Cortex of kidney (tissue), 1 donor: ENCODE measurements around the gene MAP3K5.
"Not testable (repeated sequence)": the region's sequence is repeated elsewhere in the genome, so short reads cannot be mapped to it uniquely, and the experiment has no call there.

Experiments used
- DNase-seq: peaks from one replicate; lab custom pipeline; 2025; lab: John Stamatoyannopoulos, UW

Gene MAP3K5

DNA sequence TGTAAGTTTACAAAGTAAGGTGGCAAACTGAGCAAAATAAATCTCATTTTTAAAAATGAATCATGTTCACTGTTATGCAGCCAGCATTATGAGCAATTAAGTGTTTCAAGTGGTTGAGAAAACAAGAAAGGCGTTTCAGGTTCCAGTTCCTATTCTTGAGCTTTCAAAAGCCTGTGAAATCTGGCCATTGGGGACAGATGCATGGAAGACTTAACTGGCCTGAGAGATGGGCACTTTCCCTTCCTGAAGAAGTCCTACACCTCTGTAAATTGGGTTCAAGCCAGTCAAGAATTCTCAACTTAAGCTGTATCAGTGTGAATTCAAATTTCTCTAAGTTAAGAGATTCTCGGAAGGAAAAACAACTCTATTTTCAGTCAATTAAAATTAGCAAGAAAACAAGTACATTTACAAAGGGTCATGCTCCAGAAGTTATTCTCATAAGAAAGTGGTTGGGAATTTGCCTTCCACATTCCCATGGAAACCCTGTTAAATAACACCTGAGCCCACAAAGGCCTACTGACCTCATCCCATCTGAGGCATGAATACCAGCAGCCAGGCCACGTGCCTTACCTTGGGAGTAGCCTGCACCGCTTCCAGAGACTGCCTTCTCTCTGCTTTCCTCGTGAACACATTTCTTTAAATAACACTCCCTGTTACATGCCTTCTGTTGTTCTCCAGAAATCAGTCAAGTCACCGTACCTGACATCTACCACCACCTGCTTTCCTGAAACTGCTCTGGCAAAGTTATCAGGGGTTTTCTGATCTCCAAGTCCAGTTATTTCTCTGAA, 19.4 kb downstream of the MAP3K5 start:
- no peak for DNase-seq

DNA sequence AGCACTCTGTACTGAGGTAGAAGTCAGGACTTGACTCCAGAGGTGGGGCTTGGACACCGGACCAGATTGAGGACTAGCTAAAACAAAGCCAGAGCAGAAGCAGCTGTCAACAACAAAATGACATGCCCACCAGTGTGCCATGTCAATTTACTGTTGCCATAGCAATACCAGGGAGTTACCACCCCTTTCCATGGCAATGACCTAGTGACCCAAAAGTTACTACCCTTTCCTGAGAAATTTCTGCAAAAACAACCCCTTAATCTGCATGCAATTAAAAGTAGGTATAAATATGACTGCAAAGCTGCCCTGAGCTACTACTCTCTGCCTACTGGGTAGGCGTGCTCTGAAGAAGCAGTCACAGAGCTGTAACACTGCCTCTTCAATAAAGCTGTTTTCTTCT, 21.0 kb downstream of the MAP3K5 start:
- no peak for DNase-seq

DNA sequence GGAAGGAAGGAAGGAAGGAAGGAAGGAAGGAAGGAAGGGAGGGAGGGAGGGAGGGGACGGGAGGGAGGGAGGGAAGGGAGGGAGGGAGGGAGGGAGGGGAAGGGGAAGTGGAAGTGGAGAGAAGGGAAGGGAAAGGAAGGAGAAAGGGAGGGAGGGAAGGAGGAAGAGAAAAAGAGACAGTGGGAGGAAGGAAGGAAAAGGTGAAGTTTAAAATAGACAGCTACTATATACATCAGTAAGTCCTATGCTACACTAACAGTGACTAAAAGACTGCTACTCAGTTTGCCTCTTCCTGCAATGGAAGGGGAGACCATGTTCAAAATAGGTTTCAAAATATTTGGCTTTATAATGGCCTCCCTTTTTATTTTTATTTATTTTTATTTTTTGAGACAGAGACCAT, 22.5 kb downstream of the MAP3K5 start:
- no peak for DNase-seq

DNA sequence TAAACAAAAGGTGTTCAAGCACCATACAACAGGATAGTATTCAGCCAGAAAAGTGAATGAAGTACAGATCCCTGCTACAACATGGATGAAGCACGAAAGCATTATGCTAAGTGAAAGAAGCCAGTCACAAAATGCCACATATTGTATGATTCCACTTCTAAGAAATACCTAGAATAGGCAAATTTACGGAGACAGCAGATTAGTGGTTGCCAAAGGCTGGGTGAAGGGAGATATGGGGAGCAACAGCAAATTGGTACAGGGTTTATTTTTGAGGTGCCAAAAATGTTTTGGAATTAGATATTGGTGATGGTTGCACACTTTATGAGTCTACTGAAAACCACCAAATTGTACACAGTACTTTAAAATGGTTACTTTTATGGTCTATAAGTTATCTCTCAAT, 23.2 kb downstream of the MAP3K5 start:
- DNase-seq, result no peak

DNA sequence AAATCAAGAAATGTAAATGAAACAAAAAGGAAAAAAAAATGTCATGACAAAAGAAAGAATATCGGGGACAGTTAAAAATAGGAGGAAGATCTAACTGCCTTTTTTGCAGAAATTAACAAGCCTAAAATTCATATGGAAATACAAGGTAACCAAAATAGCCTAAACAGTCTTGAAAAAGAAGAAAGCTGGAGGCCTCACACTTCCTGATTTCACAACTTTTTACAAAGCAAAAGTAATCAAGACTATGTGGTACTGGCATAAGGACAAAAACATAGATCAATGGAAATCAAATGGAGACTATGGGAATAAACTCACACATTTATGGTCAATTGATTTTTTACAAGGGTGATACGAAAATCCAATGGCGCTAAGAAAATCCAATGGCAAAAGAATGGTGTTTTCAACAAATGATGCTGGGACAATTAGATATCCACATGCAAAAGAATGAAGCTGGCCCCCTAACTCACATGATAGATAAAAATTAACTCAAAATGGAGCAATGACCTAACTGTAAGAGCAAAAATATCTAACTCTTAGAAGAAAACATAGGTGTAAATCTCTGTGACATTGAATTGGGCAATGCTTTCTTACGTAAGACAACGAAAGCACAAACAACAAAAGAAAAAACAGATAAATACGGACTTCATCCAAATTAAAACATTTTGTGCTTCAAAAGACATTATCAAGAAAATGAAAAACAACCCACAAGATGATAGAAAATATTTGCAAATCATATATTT, 24.5 kb downstream of the MAP3K5 start:
- DNase-seq, result no peak

DNA sequence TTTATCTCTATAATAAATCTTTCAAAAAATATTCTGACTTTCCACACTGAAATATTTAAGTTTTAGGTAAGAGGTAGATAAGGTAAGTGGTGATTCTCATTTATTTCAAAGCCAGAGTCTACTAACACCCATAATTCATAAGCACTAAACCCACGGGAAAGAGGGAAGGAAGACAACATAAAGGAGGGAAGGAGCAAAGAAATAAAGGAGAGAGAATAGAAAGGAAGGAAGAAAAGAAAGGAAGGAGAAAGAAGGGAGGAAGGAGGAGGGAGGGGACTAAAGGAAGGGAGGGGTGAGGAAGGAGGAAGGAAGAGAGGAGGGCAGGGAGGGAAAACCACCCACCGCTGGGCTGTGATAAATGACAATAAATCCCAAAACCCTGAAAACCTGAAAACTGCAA, 25.2 kb downstream of the MAP3K5 start:
- DNase-seq, result no peak

DNA sequence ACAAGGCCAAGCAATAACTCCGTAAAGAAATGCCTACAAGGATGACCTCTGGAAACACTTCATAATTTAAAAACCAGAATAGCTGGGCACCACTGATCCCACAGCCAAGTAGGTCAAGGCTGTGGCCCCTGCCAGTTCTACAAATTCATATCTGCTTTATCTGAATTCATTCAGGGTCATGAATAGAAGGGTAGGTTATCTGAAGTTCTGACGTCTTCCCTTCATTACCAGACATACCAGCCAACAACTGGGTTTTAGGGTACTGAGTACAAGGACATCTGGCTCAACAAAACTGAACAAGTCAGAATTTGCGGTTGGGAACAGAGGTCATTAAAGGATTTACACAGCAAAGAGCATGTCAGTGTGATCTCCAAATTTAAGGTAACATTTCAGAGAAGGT, 26.0 kb downstream of the MAP3K5 start:
- no peak for DNase-seq

DNA sequence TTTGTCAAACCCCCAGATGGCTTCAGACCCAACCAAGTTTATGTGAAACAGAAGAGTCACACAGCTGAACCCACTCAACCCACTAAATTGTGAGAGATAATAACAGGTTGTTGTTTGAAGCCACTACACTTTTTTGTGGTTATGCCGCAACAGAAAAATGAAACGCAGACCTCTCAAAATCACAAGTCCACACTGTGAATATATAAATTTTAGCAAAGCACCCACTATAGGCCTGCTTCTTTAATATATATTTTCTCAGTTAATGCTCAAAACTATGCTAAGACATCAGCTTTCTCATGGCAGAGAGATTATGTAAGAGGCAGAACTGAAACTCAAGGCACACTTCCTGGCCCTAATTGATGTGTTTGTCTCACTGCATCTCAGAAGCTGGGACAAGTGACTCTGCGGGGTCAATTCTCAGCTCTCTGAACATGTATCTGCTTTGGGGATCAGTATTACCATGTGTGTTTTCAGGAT, 27.7 kb downstream of the MAP3K5 start:
- DNase-seq, result no peak

DNA sequence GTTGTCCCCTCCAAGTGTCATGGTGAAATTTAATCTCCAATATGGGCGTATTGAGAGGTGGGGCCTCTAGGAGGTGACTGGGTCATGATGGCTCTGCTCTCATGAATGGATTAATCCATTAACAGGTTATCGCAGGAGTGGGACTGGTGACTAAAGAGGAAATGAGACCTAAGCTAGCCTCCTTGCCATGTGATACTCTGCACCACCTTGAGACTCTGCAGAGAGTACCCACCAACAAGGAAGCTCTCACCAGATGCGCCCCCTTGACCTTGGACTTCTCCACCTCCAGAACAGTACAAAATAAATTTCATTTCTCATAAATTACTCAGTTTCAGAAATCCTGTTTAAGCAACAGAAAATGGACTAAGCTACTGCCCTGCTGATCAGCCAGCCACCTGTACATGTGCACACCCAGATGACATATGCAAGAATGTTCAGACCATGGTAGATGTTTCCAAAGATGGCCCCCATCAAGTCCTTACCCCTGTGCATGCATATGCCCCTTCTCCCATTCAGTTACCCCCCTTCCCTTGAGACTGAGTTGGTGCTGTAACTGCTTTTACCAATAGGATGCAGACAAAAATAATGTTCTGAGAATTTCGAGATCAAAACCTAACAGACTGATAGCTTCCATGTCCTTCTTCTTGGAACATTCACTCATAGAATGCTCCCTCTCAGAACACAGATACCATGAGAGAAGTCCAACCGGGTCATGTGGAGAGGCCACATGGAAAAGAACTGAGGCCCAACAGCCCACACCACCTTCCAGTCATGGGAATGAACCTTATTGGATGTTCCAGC, 28.4 kb downstream of the MAP3K5 start:
- DNase-seq, result no peak

DNA sequence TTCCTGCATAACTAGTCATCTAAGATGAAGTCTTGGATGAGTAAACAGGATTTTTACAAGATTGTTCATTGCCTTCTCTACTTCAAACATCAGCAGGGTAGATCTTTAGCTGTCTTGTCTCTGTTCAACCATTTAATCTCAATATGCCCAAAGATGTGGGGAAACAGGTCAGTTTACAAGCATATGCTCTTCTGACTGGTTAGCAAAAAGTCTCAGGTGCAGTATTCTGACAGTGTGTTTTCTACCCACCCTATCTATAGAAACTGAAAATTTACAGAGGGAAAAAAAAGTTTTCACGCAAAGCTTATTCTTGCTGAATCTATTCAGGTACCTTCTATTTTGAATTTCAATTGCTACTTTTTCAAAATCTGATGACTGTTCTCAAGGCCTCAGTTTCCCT, 29.0 kb downstream of the MAP3K5 start:
- no peak for DNase-seq

DNA sequence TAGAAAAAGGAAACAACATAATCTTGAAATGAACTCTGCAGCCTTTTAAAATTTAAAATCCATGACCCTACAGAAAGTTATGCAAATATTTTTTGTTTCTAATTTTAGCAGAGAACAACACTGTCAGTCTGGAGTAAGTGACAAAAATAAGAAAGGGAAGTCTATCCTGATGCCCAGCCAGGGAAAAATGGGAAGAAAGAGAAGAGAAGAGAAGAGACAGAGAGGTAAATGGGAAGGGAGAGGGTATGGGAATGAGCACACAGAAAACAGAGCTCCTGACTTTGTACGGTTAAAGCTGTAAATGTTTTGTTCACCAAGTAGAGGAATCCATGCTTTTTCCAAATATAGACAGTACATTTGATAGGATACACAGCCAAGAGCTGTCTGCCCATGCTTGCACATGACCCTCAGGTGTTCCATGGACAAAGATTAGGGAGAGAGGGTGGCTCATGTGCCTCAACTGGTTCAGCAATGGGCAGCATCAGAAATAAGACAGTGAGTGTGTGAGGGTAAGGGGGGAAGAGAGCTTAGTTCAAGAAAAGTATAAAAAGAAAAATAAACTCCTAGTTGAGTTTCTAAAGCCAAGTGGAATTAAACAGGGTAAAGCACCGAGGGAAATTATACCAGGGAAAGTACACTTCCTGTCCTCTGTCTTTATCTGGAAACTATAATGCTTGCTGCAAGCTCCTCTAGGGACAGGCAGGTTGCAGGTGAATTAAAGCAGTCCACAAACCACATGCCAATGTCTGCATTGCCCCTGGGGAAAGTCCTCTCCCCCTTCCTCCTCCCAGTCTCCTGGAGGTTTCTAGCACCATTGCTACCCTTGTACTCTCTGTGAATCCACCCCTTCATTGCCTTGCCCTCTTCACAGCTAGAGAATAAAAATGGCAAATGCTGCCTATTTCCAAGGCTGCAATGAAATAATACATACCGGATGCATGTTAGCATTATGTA, 30.0 kb downstream of the MAP3K5 start:
- no peak for DNase-seq

DNA sequence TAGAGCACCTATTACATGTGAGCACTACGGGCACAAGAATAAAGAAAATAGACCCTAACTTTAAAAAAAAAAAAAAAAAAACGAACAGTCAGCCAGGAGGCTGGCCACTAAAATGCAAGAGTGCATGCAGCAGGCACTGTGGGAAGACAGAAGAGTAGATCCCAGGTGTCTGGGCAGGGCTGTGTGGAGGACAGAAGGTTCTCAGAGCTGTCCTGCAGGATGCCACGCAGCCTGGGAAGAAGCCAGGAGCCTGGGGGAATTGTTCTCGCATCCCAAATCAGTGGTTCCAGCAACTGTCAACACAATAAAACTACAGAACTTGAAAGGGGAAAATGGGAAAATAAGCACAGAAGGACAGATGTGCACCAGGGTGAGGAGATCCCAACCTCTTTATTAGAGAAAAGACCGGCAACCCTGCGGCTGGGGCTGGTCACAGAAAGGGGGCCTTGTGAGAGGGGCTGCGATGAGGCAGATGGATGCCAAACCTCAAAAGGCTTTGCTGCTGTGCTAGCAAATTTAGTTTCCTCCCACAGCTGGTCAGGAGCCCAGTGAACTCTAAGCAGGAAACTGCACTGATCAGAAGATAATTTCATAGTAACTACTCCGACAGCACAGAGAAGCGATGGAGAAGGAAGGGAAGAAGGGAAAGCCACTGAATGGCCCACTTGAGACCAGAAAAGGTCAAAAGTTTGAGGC, 30.9 kb downstream of the MAP3K5 start:
- no peak for DNase-seq

DNA sequence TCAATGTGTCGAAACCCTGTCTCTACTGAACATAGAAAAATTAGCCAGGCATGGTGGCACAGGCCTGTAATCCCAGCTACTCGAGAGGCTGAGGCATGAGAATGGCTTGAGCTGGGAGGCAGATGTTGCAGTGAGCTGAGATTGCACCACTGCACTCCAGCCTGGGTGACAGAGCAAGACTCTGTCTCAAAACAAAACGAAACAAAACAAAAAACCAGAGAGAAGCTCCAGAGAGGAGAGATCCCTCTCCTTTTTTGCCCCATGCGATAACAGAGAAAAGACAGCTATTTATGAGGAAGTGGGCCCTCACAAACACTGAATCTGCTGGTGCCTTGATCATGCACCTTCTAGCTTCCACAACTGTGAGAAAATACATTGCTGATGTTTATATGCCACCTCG, 31.5 kb downstream of the MAP3K5 start:
- DNase-seq, result not testable (repeated sequence)

DNA sequence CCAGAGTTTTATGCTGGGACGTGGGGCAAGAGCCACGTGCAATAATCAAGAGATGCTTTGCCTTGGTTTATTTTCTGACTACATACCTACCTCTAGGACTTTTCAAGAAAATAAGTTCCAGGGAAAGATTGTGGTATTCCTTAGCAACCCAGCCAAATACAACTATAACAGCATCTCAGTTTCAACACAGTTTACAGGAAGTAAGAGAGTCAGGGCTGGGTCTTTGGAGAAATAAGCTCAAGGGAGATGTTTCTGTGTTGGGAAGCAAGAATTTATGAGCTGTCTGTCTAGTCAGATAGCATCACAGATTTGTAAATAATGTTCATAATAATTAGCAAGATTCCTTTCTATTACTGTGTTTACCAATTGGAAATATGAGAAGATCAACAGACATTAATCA, 35.1 kb downstream of the MAP3K5 start:
- no peak for DNase-seq

DNA sequence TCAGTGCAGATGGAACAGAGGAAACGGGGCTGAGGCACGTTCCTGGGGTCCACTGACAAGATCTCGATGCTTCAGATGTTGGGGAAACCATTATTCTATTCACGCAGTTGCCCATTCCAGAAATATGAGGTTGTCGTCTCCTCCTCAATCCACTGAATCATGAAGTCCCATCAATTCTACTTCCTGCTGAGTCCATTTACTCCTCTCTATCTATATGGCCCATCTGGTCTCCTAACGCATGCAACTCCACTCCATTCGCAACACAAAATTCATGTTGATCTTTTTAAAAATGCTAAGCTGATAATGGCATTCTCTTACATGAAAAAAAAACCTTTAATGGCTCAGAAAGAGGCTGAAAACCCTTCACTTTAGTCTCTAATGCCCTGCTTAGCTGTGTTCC, 37.5 kb downstream of the MAP3K5 start:
- no peak for DNase-seq

DNA sequence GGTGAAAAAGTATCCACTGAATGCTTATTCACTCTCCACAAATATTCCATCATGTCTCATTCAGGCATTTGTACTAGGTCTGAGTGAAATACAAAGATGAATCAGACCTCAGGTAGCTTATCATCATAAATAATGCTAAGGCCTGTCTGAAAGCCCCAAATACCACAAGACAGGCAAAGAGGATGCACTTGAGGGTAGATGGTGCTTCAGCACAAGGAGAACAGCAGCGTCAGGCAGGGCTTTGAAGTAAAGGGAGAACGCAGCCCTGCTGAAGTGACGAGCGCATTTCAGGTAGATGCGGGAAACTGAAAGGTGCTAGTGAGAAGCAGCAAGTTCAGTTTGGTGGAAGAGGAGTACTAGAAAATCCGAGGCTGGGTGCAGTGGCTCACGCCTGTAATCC, 38.7 kb downstream of the MAP3K5 start:
- DNase-seq, result no peak

DNA sequence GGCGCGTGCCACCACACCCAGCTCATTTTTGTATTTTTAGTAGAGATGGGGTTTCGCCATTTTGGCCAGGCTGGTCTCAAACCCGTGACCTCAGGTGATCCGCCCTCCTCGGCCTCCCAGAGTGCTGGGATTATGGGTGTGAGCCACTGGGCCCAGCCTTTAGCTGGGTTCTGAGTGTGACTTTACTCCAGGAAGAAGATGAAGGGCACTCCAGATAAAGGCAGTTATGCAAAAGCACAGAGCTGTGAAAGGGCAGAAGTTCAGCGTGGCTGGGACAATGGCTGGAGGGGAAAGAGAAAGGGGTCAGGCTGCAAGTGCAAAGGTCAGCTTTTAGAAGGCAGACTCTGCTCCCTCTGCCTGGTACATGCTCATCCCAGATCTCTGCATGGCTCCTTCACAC, 39.7 kb downstream of the MAP3K5 start:
- DNase-seq, result no peak

DNA sequence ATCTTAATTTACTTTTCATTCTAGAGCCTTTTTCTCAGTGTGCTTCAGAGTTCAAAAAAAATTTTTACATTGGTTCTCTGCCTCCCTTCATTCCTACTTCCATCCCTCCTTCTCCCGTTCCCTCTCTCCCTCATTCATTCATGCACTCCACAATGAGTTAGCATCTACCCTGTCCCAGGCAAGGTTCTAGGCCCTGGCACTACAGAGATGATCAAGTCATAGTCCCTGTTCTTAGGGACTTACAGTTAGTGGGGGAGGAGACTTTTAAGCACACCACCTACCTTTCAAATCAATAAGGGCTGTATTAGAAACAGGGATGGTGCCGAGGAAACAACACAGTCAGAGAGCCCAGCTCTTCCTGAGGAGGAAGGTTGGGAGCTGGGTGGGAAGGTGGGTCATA, 40.3 kb downstream of the MAP3K5 start:
- DNase-seq, result no peak

DNA sequence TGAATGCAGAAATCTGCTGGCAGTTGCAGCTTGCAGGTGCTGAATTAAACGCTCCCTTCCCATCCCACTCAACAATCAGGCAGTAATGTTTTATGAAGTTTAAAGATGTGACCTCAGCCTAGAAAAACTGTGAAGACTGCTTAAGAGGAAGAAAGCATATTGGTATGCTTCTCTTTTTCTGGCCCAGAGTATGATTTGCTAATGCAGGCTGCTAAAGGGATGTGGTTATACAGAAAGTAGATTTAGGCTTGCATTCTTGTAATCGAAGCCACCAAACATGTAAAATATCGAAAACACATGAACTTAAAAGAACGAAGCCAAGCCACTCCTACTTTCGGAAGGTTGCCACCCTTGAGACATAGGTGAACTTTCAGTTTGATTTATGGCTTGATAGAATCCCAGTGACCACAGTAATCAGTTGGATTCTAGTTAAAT, 40.7 kb downstream of the MAP3K5 start:
- DNase-seq, result no peak

DNA sequence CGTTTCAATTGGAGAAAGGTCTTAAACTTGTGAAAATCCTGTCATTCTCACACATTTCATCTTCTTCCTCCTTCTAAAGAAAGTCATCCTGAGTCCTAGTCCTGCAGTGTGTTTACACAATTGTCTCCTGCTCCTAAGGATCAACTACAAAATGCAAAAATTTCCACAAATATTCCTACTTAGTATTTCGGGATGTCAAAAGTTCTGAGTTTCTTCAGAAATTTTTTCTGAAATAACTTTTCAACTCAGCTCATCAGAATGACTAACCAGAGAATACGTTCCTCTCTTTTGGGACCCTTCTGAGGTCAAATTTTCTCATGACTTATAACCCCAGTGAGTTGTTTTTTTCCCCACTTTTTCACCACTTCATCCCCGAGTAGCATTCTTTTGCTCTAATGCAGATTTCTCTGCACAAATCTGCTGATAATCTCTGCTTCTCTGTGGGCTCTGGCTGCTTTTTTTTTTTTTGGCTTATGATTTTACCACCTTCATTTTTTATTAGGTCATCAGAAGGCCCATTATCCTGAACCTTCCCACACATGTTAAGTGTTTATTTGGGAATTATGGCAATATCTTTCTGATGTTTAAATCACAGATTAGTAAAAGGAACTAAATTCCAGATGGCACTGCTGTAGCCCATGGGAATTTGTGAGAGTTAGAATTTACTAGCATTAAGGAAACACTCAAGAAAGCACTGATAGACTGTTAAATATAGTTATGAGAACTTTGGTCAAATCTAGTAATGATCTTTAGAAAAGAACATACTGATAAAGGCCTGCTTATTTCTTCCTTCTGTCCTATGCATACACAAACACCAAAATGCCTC, 41.4 kb downstream of the MAP3K5 start:
- no peak for DNase-seq
